Measurements from ENCODE around the gene PPP1R16B. TPM values are rescaled to one million over a fixed set of nuclear protein-coding genes. Genes with fewer than 3 reads are reported as not detected.

Gene PPP1R16B
- total and polyA plus RNA-seq, 2 of the 8 experiments (the other 6 are each of a cell fraction or from before 2014, with no cell fraction given): 2.6 to 8.9 TPM

GRCh38 chr20:38770970-38771369, 34.5 kb upstream of the PPP1R16B start:
- H4K20me1 ChIP-seq (replicated peaks in 1 of 2; ENCODE audit: control insufficient read depth in 1 of 2, insufficient read depth in 2 of 2, low read length in 2 of 2): no peaks in the 10 kb centered on the region
- peaks cover 9 to 57% (median 26%) of the 10 kb centered on the region in 4 experiments; a peak in 6 of 8 replicates for H3K36me3 ChIP-seq (ENCODE audit: control insufficient read depth in 2 of 4, insufficient read depth in 4 of 4, low read length in 3 of 4)
- H3K14ac ChIP-seq (ENCODE audit: insufficient read length): no peak overlapping the region
- H4K91ac ChIP-seq (replicated peaks; ENCODE audit: insufficient read length, low read length): no peak overlapping the region
- H2BK15ac ChIP-seq (ENCODE audit: low read length): no peak overlapping the region
- H3K18ac ChIP-seq (ENCODE audit: extremely low read depth, low read length): no peak overlapping the region
- H4K5ac ChIP-seq (ENCODE audit: insufficient read length, low read depth, low read length): no peak overlapping the region
- 88% methylated on average over 7 of the region's 7 CpGs; no CpG with 5 or more reads in 1 of the 2 experiments for WGBS, 2 experiments (ENCODE audit: extremely low coverage in 1 of 2, insufficient coverage in 1 of 2, insufficient read length in 1 of 2, insufficient replicate concordance in 2 of 2, low coverage in 1 of 2, low lambda C conversion rate in 2 of 2, missing lambda C conversion rate in 1 of 2)
- no peak overlapping the region for H3K56ac ChIP-seq (replicated peaks; ENCODE audit: insufficient read length, low read depth, low read length)
- DNase-seq (ENCODE audit: low read depth in 1 of 2, low spot score in 2 of 2): no peak
- no peak overlapping the region for H3K9ac ChIP-seq (replicated peaks in 1 of 4; ENCODE audit: extremely low read depth in 1 of 4, low read depth in 3 of 4, low read length in 3 of 4)
- no peak overlapping the region for H2BK12ac ChIP-seq (ENCODE audit: low read depth, low read length)
- H2BK20ac ChIP-seq (ENCODE audit: low read length): 0 out of 2 replicates have a peak overlapping the region, but pooled peaks have one; percentile 0
- H3K4me3 ChIP-seq (ENCODE audit: extremely low read depth in 1 of 4, insufficient read depth in 2 of 4, low read depth in 3 of 4, low read length in 4 of 4): no peak overlapping the region
- H2BK120ac ChIP-seq (replicated peaks; ENCODE audit: low read depth, low read length): no peak overlapping the region
- peaks cover 0 to 3% of the 10 kb centered on the region in 2 experiments; a peak in 1 of 4 replicates for H3K9me3 ChIP-seq (ENCODE audit: insufficient read depth in 2 of 2, low read depth in 1 of 2, low read length in 1 of 2)
- H2BK5ac ChIP-seq (ENCODE audit: low read depth, low read length): no peak overlapping the region
- H4K8ac ChIP-seq (ENCODE audit: extremely low read depth, insufficient read depth, low read length): no peak overlapping the region
- POLR2A ChIA-PET (ENCODE audit: partially characterized antibody): interaction anchor here (0.6 to 1.8 kb wide), 3 partner anchors 9 to 32 kb away, joined by 3 to 8 read pairs (median 3); no protein-coding TSS in a partner anchor
- FAIRE-seq: no peak
- no peak overlapping the region for H2AK5ac ChIP-seq (ENCODE audit: low read depth, low read length)
- no peak overlapping the region for H3K4me2 ChIP-seq (ENCODE audit: insufficient read depth in 1 of 2, low read depth in 2 of 2, low read length in 2 of 2)
- no peaks in the 10 kb centered on the region for H3K4me1 ChIP-seq (replicated peaks in 1 of 4; ENCODE audit: control insufficient read depth in 3 of 4, insufficient read depth in 4 of 4, low read length in 3 of 4)
- H3K79me1 ChIP-seq (ENCODE audit: low read depth, low read length): no peaks in the 10 kb centered on the region; the same call in 1 of the 2 replicates
- no peak overlapping the region for H3K23ac ChIP-seq (ENCODE audit: insufficient read length)
- no peak for TF ChIP-seq ATF3 (IDR thresholded peaks at IDR 0.05; ENCODE audit: insufficient read depth, low read depth, low read length)
- no peak for TF ChIP-seq CTCF (IDR thresholded peaks at IDR 0.05; ENCODE audit: control extremely low read depth in 1 of 3, insufficient read depth in 1 of 3, low read depth in 1 of 3, low read length in 3 of 3)
- no peak for TF ChIP-seq YY1 (IDR thresholded peaks at IDR 0.05; ENCODE audit: low read depth, low read length)
- no peak for TF ChIP-seq RNF2 (IDR thresholded peaks at IDR 0.05; ENCODE audit: borderline replicate concordance, low read depth, low read length, missing control alignments, poor library complexity, severe bottlenecking)
- TF ChIP-seq SP2 (IDR thresholded peaks at IDR 0.05; ENCODE audit: low read length): no peak
- H3K4ac ChIP-seq (replicated peaks; ENCODE audit: insufficient read length, low read depth, low read length): no peak overlapping the region
- CTCF ChIA-PET (ENCODE audit: partially characterized antibody): interaction anchor here (0.7 to 1.6 kb wide), 5 partner anchors 13 to 122 kb away, joined by 3 to 5 read pairs (median 3); partner anchors contain the start of gene ACTR5
- H3K27ac ChIP-seq (ENCODE audit: low read depth, low read length): no peak overlapping the region
- no peak overlapping the region for H2AFZ ChIP-seq (ENCODE audit: low read length)
- no peaks in the 10 kb centered on the region for H3K79me2 ChIP-seq (ENCODE audit: control insufficient read depth in 1 of 2, insufficient read depth in 2 of 2, low read length in 2 of 2)
- H3K23me2 ChIP-seq (ENCODE audit: low read depth, low read length): no peaks in the 10 kb centered on the region
- no peaks in the 10 kb centered on the region for H3K27me3 ChIP-seq (replicated peaks in 1 of 4; ENCODE audit: control insufficient read depth in 3 of 4, extremely low read depth in 1 of 4, insufficient read depth in 3 of 4, low read length in 3 of 4)
